IMR-90 (cell line): Measurements from ENCODE around the gene ADCY4. TPM values are rescaled to one million over a fixed set of nuclear protein-coding genes. Genes with fewer than 3 reads are reported as not detected.

ENCODE experiments used
- ATAC-seq: fragments of 200-7000 bp; cut with Tn5 transposase; 2 replicates; pipeline ENCODE4 v1.9.1; 2020; ENCODE audit warnings: low read depth, mild to moderate bottlenecking, moderate library complexity
- BruUV-seq: library from RNA; stranded (reverse); fragments of 400-500 nt; replicated peaks from 2 replicates; lab custom pipeline; 2021; lab: Mats Ljungman, UMichigan
- CTCF ChIA-PET: fragments of 300-600 bp; formaldehyde crosslinking; extraction: SDS; loops from one replicate; lab custom pipeline; 2021; ENCODE audit warnings: antibody characterized with exemption; lab: Yijun Ruan, JAX
- POLR2A ChIA-PET: fragments of 300-600 bp; sonication (Branson Sonifier 250); formaldehyde crosslinking; loops from one replicate; lab custom pipeline; 2022; ENCODE audit warnings: antibody characterized with exemption; ENCODE audit not compliant: unreplicated experiment; lab: Charles Lee
- DNase-seq: peaks from one replicate; pipeline ENCODE4 v3.0.0; 2013
- H2AFZ ChIP-seq: replicated peaks from 2 replicates; pipeline ENCODE3; 2013; ENCODE audit warnings: low read length, mild to moderate bottlenecking; ENCODE audit not compliant: poor library complexity
- H2AK5ac ChIP-seq: 2 replicates; pipeline ENCODE4 v1.6.1; 2013; ENCODE audit warnings: low read depth, low read length, inconsistent platforms
- H2AK9ac ChIP-seq: replicated peaks from 2 replicates; pipeline ENCODE3; 2013; ENCODE audit warnings: mild to moderate bottlenecking, low read depth, low read length, moderate library complexity; ENCODE audit not compliant: poor library complexity
- H2BK120ac ChIP-seq: 2 replicates; pipeline ENCODE4 v1.6.1; 2013; ENCODE audit warnings: low read depth, low read length, inconsistent platforms
- H2BK15ac ChIP-seq: 3 replicates; pipeline ENCODE4 v1.6.1; 2013; ENCODE audit warnings: low read depth, low read length, inconsistent platforms
- H2BK20ac ChIP-seq: 2 replicates; pipeline ENCODE4 v1.6.1; 2013; ENCODE audit warnings: low read depth, mild to moderate bottlenecking, inconsistent platforms, low read length, moderate library complexity
- H2BK5ac ChIP-seq: 2 replicates; pipeline ENCODE4 v1.6.1; 2013; ENCODE audit warnings: mild to moderate bottlenecking, low read depth, low read length, inconsistent platforms; ENCODE audit not compliant: poor library complexity, severe bottlenecking
- H3K14ac ChIP-seq: replicated peaks from 2 replicates; pipeline ENCODE4 v1.6.1; 2013; ENCODE audit warnings: low read depth, low read length, inconsistent platforms
- H3K18ac ChIP-seq: 2 replicates; pipeline ENCODE4 v1.6.1; 2013; ENCODE audit warnings: low read depth, low read length, control low read depth
- H3K23ac ChIP-seq: 2 replicates; pipeline ENCODE4 v1.6.1; 2013; ENCODE audit warnings: low read depth, low read length, inconsistent platforms
- H3K27ac ChIP-seq: 2 replicates; pipeline ENCODE4 v1.5.1; 2013; ENCODE audit warnings: mild to moderate bottlenecking, control low read depth, low read length; ENCODE audit not compliant: insufficient read depth
- H3K27me3 ChIP-seq: 2 replicates; pipeline ENCODE4 v1.6.1; 2013; ENCODE audit warnings: low read length; ENCODE audit not compliant: control insufficient read depth, insufficient read depth
- H3K36me3 ChIP-seq: 2 replicates; pipeline ENCODE4 v1.6.1; 2013; ENCODE audit warnings: low read length, mixed read lengths; ENCODE audit not compliant: control insufficient read depth, insufficient read depth
- H3K4ac ChIP-seq: 2 replicates; pipeline ENCODE4 v1.6.1; 2013; ENCODE audit warnings: low read depth, low read length, inconsistent platforms
- H3K4me1 ChIP-seq: 2 replicates; pipeline ENCODE4 v1.6.1; 2013; ENCODE audit warnings: low read length, mixed read lengths; ENCODE audit not compliant: control insufficient read depth, insufficient read depth
- H3K4me2 ChIP-seq: 2 replicates; pipeline ENCODE4 v1.6.1; 2013; ENCODE audit warnings: low read depth, mild to moderate bottlenecking, control low read depth, low read length, moderate library complexity
- H3K4me3 ChIP-seq: 2 replicates; pipeline ENCODE4 v1.5.1; 2013; ENCODE audit warnings: low read depth, mild to moderate bottlenecking, control low read depth, low read length, moderate library complexity; ENCODE audit not compliant: insufficient read depth
- H3K56ac ChIP-seq: 2 replicates; pipeline ENCODE4 v1.6.1; 2013; ENCODE audit warnings: low read length, inconsistent platforms; ENCODE audit not compliant: insufficient read depth; ENCODE audit errors: extremely low read depth
- H3K79me1 ChIP-seq, 2 experiments: 2 replicates each; pipeline ENCODE4 v1.6.1; 2013; ENCODE audit warnings: low read length in 2 of 2, inconsistent platforms in 1 of 2, low read depth in 1 of 2
- H3K9ac ChIP-seq: 2 replicates; pipeline ENCODE4 v1.6.1; 2013; ENCODE audit warnings: low read depth, low read length, control low read depth
- H3K9me1 ChIP-seq: 2 replicates; pipeline ENCODE4 v1.6.1; 2013; ENCODE audit warnings: low read length, inconsistent platforms; ENCODE audit not compliant: insufficient read depth
- H3K9me3 ChIP-seq: 2 replicates; pipeline ENCODE4 v1.6.1; 2013; ENCODE audit warnings: low read length; ENCODE audit not compliant: control insufficient read depth, insufficient read depth
- H4K20me1 ChIP-seq: 2 replicates; pipeline ENCODE4 v1.6.1; 2013; ENCODE audit warnings: low read length, inconsistent platforms; ENCODE audit not compliant: insufficient read depth
- H4K5ac ChIP-seq: 2 replicates; pipeline ENCODE4 v1.6.1; 2013; ENCODE audit warnings: mild to moderate bottlenecking, low read depth, low read length, control low read depth
- H4K8ac ChIP-seq, 2 experiments: 2 replicates each; pipeline ENCODE4 v1.6.1; 2013; ENCODE audit warnings: low read depth in 2 of 2, low read length in 2 of 2, control low read depth in 1 of 2, inconsistent platforms in 1 of 2
- H4K91ac ChIP-seq: 2 replicates; pipeline ENCODE4 v1.6.1; 2013; ENCODE audit warnings: low read depth, low read length, inconsistent platforms; ENCODE audit not compliant: insufficient read depth
- BHLHE40 ChIP-seq: fragments of 150-350 bp; IDR thresholded peaks from 2 replicates; pipeline ENCODE4 v1.6.1; 2016; ENCODE audit warnings: mild to moderate bottlenecking, low read depth, low read length
- CHD1 ChIP-seq: IDR thresholded peaks from 2 replicates; pipeline ENCODE4 v1.6.1; 2012; ENCODE audit warnings: low read depth, low read length, improper control_type of control experiment
- CTCF ChIP-seq: conservative IDR thresholded peaks from 2 replicates; pipeline ENCODE4 v1.5.1; 2012; ENCODE audit warnings: mild to moderate bottlenecking, low read depth, low read length, improper control_type of control experiment
- MAFK ChIP-seq: IDR thresholded peaks from 2 replicates; pipeline ENCODE4 v1.6.1; 2012; ENCODE audit warnings: low read depth, low read length, improper control_type of control experiment
- MAZ ChIP-seq: IDR thresholded peaks from 2 replicates; pipeline ENCODE4 v1.6.1; 2012; ENCODE audit warnings: low read depth, mild to moderate bottlenecking, low read length, improper control_type of control experiment, moderate library complexity, borderline replicate concordance
- MXI1 ChIP-seq: IDR thresholded peaks from 2 replicates; pipeline ENCODE4 v1.6.1; 2012; ENCODE audit warnings: low read depth, mild to moderate bottlenecking, low read length, moderate library complexity, borderline replicate concordance
- NFE2L2 ChIP-seq: fragments of 150-350 bp; IDR thresholded peaks from 2 replicates; pipeline ENCODE4 v1.6.1; 2016; ENCODE audit warnings: low read depth, mild to moderate bottlenecking, low read length
- POLR2A ChIP-seq: IDR thresholded peaks from 2 replicates; pipeline ENCODE4 v1.6.1; 2012; ENCODE audit warnings: mild to moderate bottlenecking, low read depth, low read length
- RCOR1 ChIP-seq: IDR thresholded peaks from 2 replicates; pipeline ENCODE4 v1.6.1; 2012; ENCODE audit warnings: mild to moderate bottlenecking, low read length, improper control_type of control experiment; ENCODE audit not compliant: insufficient replicate concordance
- RFX5 ChIP-seq: IDR thresholded peaks from 2 replicates; pipeline ENCODE4 v1.8.0; 2012; ENCODE audit warnings: low read depth, mild to moderate bottlenecking, low read length, moderate library complexity
- USF2 ChIP-seq: fragments of 150-350 bp; IDR thresholded peaks from 2 replicates; pipeline ENCODE4 v1.6.1; 2017; ENCODE audit warnings: mild to moderate bottlenecking, antibody characterized with exemption, low read length, low read depth
- WGBS, 2 experiments: methylation state at CpG; one replicate each; pipeline versions ENCODE4 v1.1.5 to v1.1.7; 2013; ENCODE audit warnings: missing lambda C conversion rate in 2 of 2; ENCODE audit not compliant: insufficient read length in 1 of 2; ENCODE audit errors: extremely low coverage in 2 of 2; 5-methylcytosine and 5-hydroxymethylcytosine counted together
- dilution Hi-C: fragments of 300-500 bp; cut with HindIII; formaldehyde crosslinking; loops from one replicate; pipeline ENCODE4 v1.14.3; 2018; ENCODE audit warnings: low sequenced_read_pairs; ENCODE audit not compliant: unreplicated experiment
- in situ Hi-C: fragments of 300-500 bp; cut with MboI; formaldehyde crosslinking; loops from 3 replicates; pipeline ENCODE4 v1.14.3; 2019; ENCODE audit warnings: low sequenced_read_pairs, inconsistent platforms, mixed read lengths
- intact Hi-C: fragments of 100-400 bp; cut with micrococcal nuclease; formaldehyde crosslinking; loops from 2 replicates; pipeline ENCODE4 v1.10.0; 2022
- polyA plus RNA-seq, 3 experiments: library from polyadenylated mRNA; depleted of rRNA; stranded (reverse); fragments of >200 nt; gene quantifications; 2 replicates each; pipeline ENCODE4 v1.2.3, GENCODE V29; 2012; ENCODE audit warnings: low replicate concordance in 1 of 3
- total RNA-seq: library from RNA; depleted of rRNA; stranded (reverse); fragments of >200 nt; gene quantifications from 2 replicates; pipeline ENCODE4 v1.2.3, GENCODE V29; 2012
- TF ChIP-seq, protein P1 (sequence below): fragments of 150-350 bp; IDR thresholded peaks from 2 replicates; pipeline ENCODE4 v1.6.1; 2016; ENCODE audit warnings: low read depth, mild to moderate bottlenecking, low read length, moderate library complexity, borderline replicate concordance

The ADCY4 gene
- total and polyA plus RNA-seq, 2 of the 4 experiments (the other 2 are of a cell fraction): not detected

- TF ChIP-seq USF2 (peak; percentile 49; the same call in 1 of the 2 replicates), MXI1 (peak; percentile 81), MAFK (no peak), CHD1 (no peak)
These were observed 38.3 kb downstream of the ADCY4 start (continued) for GRCh38 chr14:24296341-24297157.

DNA sequence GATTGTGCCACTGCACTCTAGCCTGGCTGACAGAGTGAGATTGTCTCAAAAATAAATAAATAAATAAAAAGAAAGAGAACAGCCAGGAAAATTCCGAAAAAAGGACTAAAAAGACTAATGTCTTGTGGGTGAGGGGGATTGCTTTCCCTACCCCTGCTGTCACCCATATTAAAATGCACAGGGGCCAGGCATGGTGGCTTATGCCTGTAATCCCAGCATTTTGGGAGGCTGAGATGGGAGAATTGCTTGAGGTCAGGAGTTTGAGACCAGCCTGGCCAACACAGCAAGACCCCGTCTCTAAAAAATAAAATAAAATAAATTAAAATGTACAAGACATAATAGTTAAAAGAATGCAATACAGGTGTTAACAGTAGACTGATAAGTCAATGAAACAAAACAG lies 41.3 kb downstream of the ADCY4 start:
- no CpG with 5 or more reads among the region's 2 CpGs for WGBS, 2 experiments
- Histone ChIP-seq H3K9ac (no peak overlapping the region), H3K18ac (no peak overlapping the region), H3K79me1 (peaks cover 2 to 15% of the 10 kb centered on the region in 2 experiments; a peak in 2 of 4 replicates), H3K4me1 (peaks cover 3% of the 10 kb centered on the region), H2BK120ac (no peak overlapping the region), H2BK20ac (no peak overlapping the region), H3K9me3 (no peaks in the 10 kb centered on the region), H3K56ac (no peak overlapping the region), H3K4me2 (no peak overlapping the region), H3K27ac (no peak overlapping the region), H2AFZ (no peak overlapping the region), H3K27me3 (no peaks in the 10 kb centered on the region), H2BK15ac (no peak overlapping the region), H4K20me1 (no peaks in the 10 kb centered on the region), H3K9me1 (no peaks in the 10 kb centered on the region), H2BK5ac (no peak overlapping the region), H3K36me3 (peaks cover 28% of the 10 kb centered on the region), H4K91ac (no peak overlapping the region), H2AK5ac (no peak overlapping the region), H2AK9ac (no peak overlapping the region), H4K5ac (no peak overlapping the region), H4K8ac (no peak overlapping the region), H3K4me3 (no peak overlapping the region), H3K23ac (no peak overlapping the region), H3K14ac (no peak overlapping the region), H3K4ac (no peak overlapping the region)
- CTCF ChIA-PET: interaction anchor here (2.1 kb wide), 1 partner anchor 14 kb away, joined by 5 read pairs; the partner anchor contains the start of gene CIDEB
- in situ Hi-C loops: no loop called here
- ATAC-seq (no peak), DNase-seq (no peak)
- dilution Hi-C loops: no loop called here
- BruUV-seq: no TSS peak
- POLR2A ChIA-PET: no interaction called here
- intact Hi-C loops: loop anchor here (10.0 kb wide), 1 partner anchor 309 kb away; the partner anchor contains the start of gene DHRS4L2
- TF ChIP-seq POLR2A (no peak), NFE2L2 (no peak), MAZ (no peak), BHLHE40 (no peak), CHD1 (no peak), CTCF (no peak), RFX5 (no peak), MAFK (no peak), RCOR1 (no peak)
- TF ChIP-seq, protein P1, sequence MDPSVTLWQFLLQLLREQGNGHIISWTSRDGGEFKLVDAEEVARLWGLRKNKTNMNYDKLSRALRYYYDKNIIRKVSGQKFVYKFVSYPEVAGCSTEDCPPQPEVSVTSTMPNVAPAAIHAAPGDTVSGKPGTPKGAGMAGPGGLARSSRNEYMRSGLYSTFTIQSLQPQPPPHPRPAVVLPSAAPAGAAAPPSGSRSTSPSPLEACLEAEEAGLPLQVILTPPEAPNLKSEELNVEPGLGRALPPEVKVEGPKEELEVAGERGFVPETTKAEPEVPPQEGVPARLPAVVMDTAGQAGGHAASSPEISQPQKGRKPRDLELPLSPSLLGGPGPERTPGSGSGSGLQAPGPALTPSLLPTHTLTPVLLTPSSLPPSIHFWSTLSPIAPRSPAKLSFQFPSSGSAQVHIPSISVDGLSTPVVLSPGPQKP: no peak
